Smooth muscle cell (in vitro differentiated cells): ENCODE results near the gene APEH. TPM values are rescaled to one million over a fixed set of nuclear protein-coding genes. Genes with fewer than 3 reads are reported as not detected.

Experiments
- DNase-seq: peaks from one replicate; lab custom pipeline; 2025; ENCODE audit not compliant: unreplicated experiment; lab: John Stamatoyannopoulos, UW
- H2AFZ ChIP-seq: fragments of 200-600 bp; sonication (generic); 2 replicates; pipeline ENCODE4 v1.6.0; 2016; ENCODE audit warnings: antibody characterized with exemption, low read depth, mild to moderate bottlenecking
- H3F3A ChIP-seq: fragments of 200-600 bp; sonication (generic); 2 replicates; pipeline ENCODE4 v1.6.0; 2017; ENCODE audit warnings: antibody characterized with exemption, low read depth
- H3K27ac ChIP-seq: fragments of 200-600 bp; sonication (generic); 2 replicates; pipeline ENCODE4 v1.5.1; 2016; ENCODE audit warnings: low read depth, mild to moderate bottlenecking
- H3K27me3 ChIP-seq: fragments of 200-600 bp; sonication (generic); 2 replicates; pipeline ENCODE4 v1.6.1; 2016; ENCODE audit warnings: low read depth, mild to moderate bottlenecking
- H3K36me3 ChIP-seq: fragments of 200-600 bp; sonication (generic); 2 replicates; pipeline ENCODE4 v1.5.1; 2016; ENCODE audit warnings: low read depth
- H3K4me1 ChIP-seq: fragments of 200-600 bp; sonication (generic); 2 replicates; pipeline ENCODE4 v1.5.1; 2016; ENCODE audit warnings: low read depth
- H3K4me2 ChIP-seq: fragments of 200-600 bp; sonication (generic); 2 replicates; pipeline ENCODE4 v1.6.0; 2016; ENCODE audit warnings: mild to moderate bottlenecking
- H3K4me3 ChIP-seq: fragments of 200-600 bp; sonication (generic); 2 replicates; pipeline ENCODE4 v1.5.1; 2016; ENCODE audit warnings: mild to moderate bottlenecking
- H3K79me2 ChIP-seq: fragments of 200-600 bp; sonication (generic); 2 replicates; pipeline ENCODE4 v1.6.0; 2016; ENCODE audit warnings: low read depth, mild to moderate bottlenecking
- H3K9ac ChIP-seq: fragments of 200-600 bp; sonication (generic); 2 replicates; pipeline ENCODE4 v1.6.0; 2016; ENCODE audit warnings: low read depth
- H3K9me3 ChIP-seq: fragments of 200-600 bp; sonication (generic); replicated peaks from 2 replicates; pipeline ENCODE4 v1.5.1; 2016; ENCODE audit warnings: low read depth
- H4K20me1 ChIP-seq: fragments of 200-600 bp; sonication (generic); 2 replicates; pipeline ENCODE4 v1.6.0; 2016; ENCODE audit warnings: low read depth
- WGBS: methylation state at CpG from one replicate; pipeline ENCODE4 v1.1.7; 2016; ENCODE audit warnings: low lambda C conversion rate; 5-methylcytosine and 5-hydroxymethylcytosine counted together
- polyA plus RNA-seq: library from polyadenylated mRNA; unstranded; fragments of >200 nt; fragmentation: Nextera tagmentation; extraction: Ambion mirVana; gene quantifications from 2 replicates; pipeline ENCODE4 v1.2.1, GENCODE V29; 2016
- total RNA-seq: library from RNA; depleted of rRNA; stranded (reverse); fragments of >200 nt; gene quantifications from 2 replicates; pipeline ENCODE4 v1.2.3, GENCODE V29; 2014
- TF ChIP-seq, protein P1 (sequence below): fragments of 200-600 bp; sonication (generic); IDR thresholded peaks from 2 replicates; pipeline ENCODE4 v1.5.1; 2017; ENCODE audit warnings: borderline replicate concordance, mild to moderate bottlenecking, antibody characterized with exemption; ENCODE audit not compliant: insufficient read depth, poor library complexity, severe bottlenecking

APEH gene
- total and polyA plus RNA-seq, 2 experiments from 2014 or later, result 69.4 to 91.7 TPM

DNA sequence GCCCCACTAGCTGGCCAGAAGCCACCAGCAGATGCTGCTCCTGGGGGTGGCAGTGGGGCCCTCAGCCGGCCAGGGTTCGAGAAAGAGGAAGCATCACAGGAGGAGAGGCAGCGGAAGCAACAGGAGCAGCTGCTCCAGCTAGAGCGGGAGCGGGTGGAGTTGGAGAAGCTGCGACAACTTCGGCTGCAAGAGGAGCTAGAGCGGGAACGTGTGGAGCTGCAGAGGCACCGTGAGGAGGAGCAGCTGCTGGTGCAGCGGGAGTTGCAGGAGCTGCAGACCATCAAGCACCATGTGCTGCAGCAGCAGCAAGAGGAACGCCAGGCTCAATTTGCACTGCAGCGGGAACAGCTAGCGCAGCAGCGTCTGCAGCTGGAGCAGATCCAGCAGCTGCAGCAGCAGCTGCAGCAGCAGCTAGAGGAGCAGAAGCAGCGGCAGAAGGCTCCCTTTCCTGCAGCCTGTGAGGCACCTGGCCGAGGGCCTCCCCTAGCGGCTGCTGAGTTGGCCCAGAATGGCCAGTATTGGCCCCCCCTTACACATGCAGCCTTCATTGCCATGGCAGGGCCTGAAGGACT, 17.5 kb upstream of the APEH start:
- no peak for DNase-seq
- WGBS, result 93% methylated on average over 18 of the region's 18 CpGs
- Histone ChIP-seq H3K4me2 (no peak overlapping the region), H3F3A (no peaks in the 10 kb centered on the region), H3K4me1 (no peaks in the 10 kb centered on the region), H3K27me3 (no peaks in the 10 kb centered on the region), H3K79me2 (no peaks in the 10 kb centered on the region), H3K9me3 (no peaks in the 10 kb centered on the region), H3K9ac (no peak overlapping the region), H4K20me1 (no peaks in the 10 kb centered on the region), H2AFZ (no peak overlapping the region), H3K36me3 (no peaks in the 10 kb centered on the region), H3K4me3 (no peak overlapping the region), H3K27ac (no peak overlapping the region)
- TF ChIP-seq, protein P1, sequence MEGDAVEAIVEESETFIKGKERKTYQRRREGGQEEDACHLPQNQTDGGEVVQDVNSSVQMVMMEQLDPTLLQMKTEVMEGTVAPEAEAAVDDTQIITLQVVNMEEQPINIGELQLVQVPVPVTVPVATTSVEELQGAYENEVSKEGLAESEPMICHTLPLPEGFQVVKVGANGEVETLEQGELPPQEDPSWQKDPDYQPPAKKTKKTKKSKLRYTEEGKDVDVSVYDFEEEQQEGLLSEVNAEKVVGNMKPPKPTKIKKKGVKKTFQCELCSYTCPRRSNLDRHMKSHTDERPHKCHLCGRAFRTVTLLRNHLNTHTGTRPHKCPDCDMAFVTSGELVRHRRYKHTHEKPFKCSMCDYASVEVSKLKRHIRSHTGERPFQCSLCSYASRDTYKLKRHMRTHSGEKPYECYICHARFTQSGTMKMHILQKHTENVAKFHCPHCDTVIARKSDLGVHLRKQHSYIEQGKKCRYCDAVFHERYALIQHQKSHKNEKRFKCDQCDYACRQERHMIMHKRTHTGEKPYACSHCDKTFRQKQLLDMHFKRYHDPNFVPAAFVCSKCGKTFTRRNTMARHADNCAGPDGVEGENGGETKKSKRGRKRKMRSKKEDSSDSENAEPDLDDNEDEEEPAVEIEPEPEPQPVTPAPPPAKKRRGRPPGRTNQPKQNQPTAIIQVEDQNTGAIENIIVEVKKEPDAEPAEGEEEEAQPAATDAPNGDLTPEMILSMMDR, result no peak

- no peak overlapping the region for H3K4me3 ChIP-seq
- DNase-seq, result no peak
- H4K20me1 ChIP-seq, result no peaks in the 10 kb centered on the region
- no peak overlapping the region for H3K27ac ChIP-seq
- 97% methylated on average over 36 of the region's 36 CpGs for WGBS
- TF ChIP-seq, protein P1, result no peak
- H3K9me3 ChIP-seq, result no peaks in the 10 kb centered on the region
- H3K36me3 ChIP-seq, result no peaks in the 10 kb centered on the region
- no peaks in the 10 kb centered on the region for H3K27me3 ChIP-seq
- no peaks in the 10 kb centered on the region for H3F3A ChIP-seq
- no peak overlapping the region for H2AFZ ChIP-seq
- H3K9ac ChIP-seq, result no peak overlapping the region
- no peaks in the 10 kb centered on the region for H3K79me2 ChIP-seq
- H3K4me1 ChIP-seq, result no peaks in the 10 kb centered on the region
- H3K4me2 ChIP-seq, result no peak overlapping the region
These were observed 16.8 kb upstream of the APEH start for GRCh38 chr3:49657208-49657915.

DNA sequence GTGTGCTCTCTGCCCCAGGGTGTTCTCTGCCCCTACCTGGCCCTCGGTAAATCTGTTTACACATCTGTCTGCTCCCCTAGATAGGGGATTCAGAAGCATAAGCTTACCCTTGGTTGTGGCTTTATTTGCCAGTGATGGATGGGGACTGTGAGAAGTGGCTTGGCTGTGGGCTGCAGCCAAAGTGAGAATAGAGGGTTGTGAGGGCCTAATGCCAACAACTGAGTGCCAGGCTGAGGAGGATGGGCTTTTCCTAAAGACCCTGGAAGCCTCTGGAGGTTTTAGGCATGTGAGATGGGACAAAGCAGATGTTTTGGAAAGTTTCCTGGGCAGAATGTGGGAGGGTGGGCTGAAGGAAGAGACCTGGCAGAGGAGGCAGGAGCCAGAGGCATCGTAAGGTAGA, 15.4 kb upstream of the APEH start:
- WGBS, result 72% methylated on average over 2 of the region's 2 CpGs
- no peak overlapping the region for H3K4me2 ChIP-seq
- H3K79me2 ChIP-seq, result no peaks in the 10 kb centered on the region
- no peaks in the 10 kb centered on the region for H4K20me1 ChIP-seq
- no peak overlapping the region for H3K4me3 ChIP-seq
- no peak for DNase-seq
- H2AFZ ChIP-seq, result no peak overlapping the region
- no peaks in the 10 kb centered on the region for H3K36me3 ChIP-seq
- H3K27ac ChIP-seq, result no peak overlapping the region
- no peaks in the 10 kb centered on the region for H3K27me3 ChIP-seq
- H3F3A ChIP-seq, result no peaks in the 10 kb centered on the region
- TF ChIP-seq, protein P1, result no peak
- no peak overlapping the region for H3K9ac ChIP-seq
- H3K9me3 ChIP-seq, result no peaks in the 10 kb centered on the region
- no peaks in the 10 kb centered on the region for H3K4me1 ChIP-seq

- Histone ChIP-seq H3K36me3 (no peaks in the 10 kb centered on the region), H3K4me1 (no peaks in the 10 kb centered on the region), H2AFZ (no peak overlapping the region), H3K4me3 (no peak overlapping the region), H3K9ac (no peak overlapping the region), H3K27ac (no peak overlapping the region), H3K79me2 (no peaks in the 10 kb centered on the region), H4K20me1 (no peaks in the 10 kb centered on the region), H3K4me2 (no peak overlapping the region), H3K27me3 (no peaks in the 10 kb centered on the region), H3K9me3 (no peaks in the 10 kb centered on the region), H3F3A (no peaks in the 10 kb centered on the region)
- 88% methylated on average over 4 of the region's 4 CpGs for WGBS
- DNase-seq, result no peak
- TF ChIP-seq, protein P1, result no peak
These were observed 14.4 kb upstream of the APEH start for GRCh38 chr3:49659756-49660155.
